Measurements from ENCODE around the gene LRRC4. TPM values are rescaled to one million over a fixed set of nuclear protein-coding genes. Genes with fewer than 3 reads are reported as not detected.

Gene LRRC4
- total RNA-seq, 2 donors from 2014 or later, result 0.23 to 5.7 TPM

GRCh38 chr7:128059143-128059988, 28.1 kb upstream of the LRRC4 start:
- TF ChIP-seq POLR2AphosphoS5 (IDR thresholded peaks at IDR 0.05) (no peak), CTCF (IDR thresholded peaks at IDR 0.05) (no peak), POLR2A (IDR thresholded peaks at IDR 0.05) (no peak)
- intact Hi-C loops (cut with DNase I), result no loop called here
- 61% methylated on average over 7 of the region's 7 CpGs for WGBS

GRCh38 chr7:128057909-128058308, 26.7 kb upstream of the LRRC4 start:
- no peaks in the 10 kb centered on the region for H3K9me3 ChIP-seq
- no peak overlapping the region for H3K4me3 ChIP-seq
- WGBS, result 48% methylated on average over 1 of the region's 1 CpG
- no peaks in the 10 kb centered on the region for H3K36me3 ChIP-seq
- DNase-seq (ENCODE audit: low spot score), result no peak
- H3K27me3 ChIP-seq (replicated peaks; ENCODE audit: insufficient read depth), result no peaks in the 10 kb centered on the region
- no peaks in the 10 kb centered on the region for H3K4me1 ChIP-seq (replicated peaks)
- TF ChIP-seq POLR2A (IDR thresholded peaks at IDR 0.05) (no peak), CTCF (IDR thresholded peaks at IDR 0.05) (no peak), POLR2AphosphoS5 (IDR thresholded peaks at IDR 0.05) (no peak)
- intact Hi-C loops (cut with DNase I), result no loop called here
- H3K27ac ChIP-seq, result no peak overlapping the region

More at GRCh38 chr7:128059143-128059988, 28.1 kb upstream of the LRRC4 start:
- Histone ChIP-seq H3K27me3 (replicated peaks; ENCODE audit: insufficient read depth) (no peaks in the 10 kb centered on the region), H3K4me3 (no peak overlapping the region), H3K9me3 (no peaks in the 10 kb centered on the region), H3K4me1 (replicated peaks) (no peaks in the 10 kb centered on the region), H3K36me3 (no peaks in the 10 kb centered on the region), H3K27ac (no peak overlapping the region)
- no peak for DNase-seq (ENCODE audit: low spot score)

- WGBS, result 88% methylated on average over 8 of the region's 8 CpGs
- Histone ChIP-seq H3K4me1 (replicated peaks) (no peaks in the 10 kb centered on the region), H3K27me3 (replicated peaks; ENCODE audit: insufficient read depth) (no peaks in the 10 kb centered on the region), H3K9me3 (no peaks in the 10 kb centered on the region), H3K27ac (no peak overlapping the region), H3K36me3 (no peaks in the 10 kb centered on the region), H3K4me3 (no peak overlapping the region)
- TF ChIP-seq CTCF (IDR thresholded peaks at IDR 0.05), result no peak
- no peak for TF ChIP-seq POLR2A (IDR thresholded peaks at IDR 0.05)
- no peak for TF ChIP-seq POLR2AphosphoS5 (IDR thresholded peaks at IDR 0.05)
- intact Hi-C loops (cut with DNase I), result no loop called here
- DNase-seq (ENCODE audit: low spot score), result no peak
Measured at GRCh38 chr7:128056901-128057300, 25.7 kb upstream of the LRRC4 start.

- H3K27ac ChIP-seq, result no peak overlapping the region
- H3K9me3 ChIP-seq, result no peaks in the 10 kb centered on the region
- WGBS, result 86% methylated on average over 5 of the region's 5 CpGs
- no peak for DNase-seq (ENCODE audit: low spot score)
- H3K27me3 ChIP-seq (replicated peaks; ENCODE audit: insufficient read depth), result no peaks in the 10 kb centered on the region
- H3K4me3 ChIP-seq, result no peak overlapping the region
- no peaks in the 10 kb centered on the region for H3K36me3 ChIP-seq
- intact Hi-C loops (cut with DNase I), result no loop called here
- H3K4me1 ChIP-seq (replicated peaks), result no peaks in the 10 kb centered on the region
- TF ChIP-seq POLR2A (IDR thresholded peaks at IDR 0.05) (no peak), CTCF (IDR thresholded peaks at IDR 0.05) (no peak), POLR2AphosphoS5 (IDR thresholded peaks at IDR 0.05) (no peak)
Measured at GRCh38 chr7:128055637-128056036, 24.4 kb upstream of the LRRC4 start.

GRCh38 chr7:128054511-128054910, 23.3 kb upstream of the LRRC4 start:
- WGBS, result 90% methylated on average over 4 of the region's 4 CpGs
- H3K4me3 ChIP-seq, result no peak overlapping the region
- TF ChIP-seq POLR2AphosphoS5 (IDR thresholded peaks at IDR 0.05), result no peak

More at GRCh38 chr7:128054511-128054910, 23.3 kb upstream of the LRRC4 start:
- intact Hi-C loops (cut with DNase I), result no loop called here
- Histone ChIP-seq H3K4me1 (replicated peaks) (no peaks in the 10 kb centered on the region), H3K27me3 (replicated peaks; ENCODE audit: insufficient read depth) (no peaks in the 10 kb centered on the region), H3K9me3 (no peaks in the 10 kb centered on the region), H3K36me3 (no peaks in the 10 kb centered on the region), H3K27ac (no peak overlapping the region)
- no peak for DNase-seq (ENCODE audit: low spot score)

Data from prostate gland (tissue), 2 donors.